ENCODE results near the gene RPS6KC1. TPM values are rescaled to one million over a fixed set of nuclear protein-coding genes. Genes with fewer than 3 reads are reported as not detected.

Gene RPS6KC1
- total and polyA plus RNA-seq, 2 of the 4 experiments (the other 2 are of a cell fraction): 7.9 to 23.7 TPM

DNA sequence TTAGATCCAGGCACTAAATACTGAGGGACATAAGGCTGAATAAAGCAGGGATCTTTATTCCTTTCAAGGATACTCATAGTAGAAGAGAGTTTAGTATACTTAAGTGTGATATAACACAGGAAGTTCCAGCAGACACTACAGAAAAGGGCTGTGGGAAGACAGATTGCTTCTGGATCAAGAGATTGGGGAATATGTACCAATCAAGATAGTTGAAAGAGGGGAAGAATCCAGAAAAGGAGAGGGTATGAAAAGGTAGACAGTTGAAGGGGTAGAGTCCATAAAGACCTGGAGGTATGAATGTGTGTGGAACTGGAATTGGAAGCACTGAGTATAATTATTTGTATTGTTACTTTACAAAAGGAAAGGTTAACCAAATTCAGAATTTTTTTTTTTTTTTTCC, 2.4 kb downstream of the RPS6KC1 start:
- dilution Hi-C loops (cut with HindIII; ENCODE audit: low sequenced_read_pairs, unreplicated experiment) (no loop called here), intact Hi-C loops (cut with micrococcal nuclease) (loop anchor here (5.0 kb wide), 1 partner anchor 36 kb away; the partner anchor contains the start of gene ANGEL2), in situ Hi-C loops (cut with MboI; ENCODE audit: low sequenced_read_pairs) (no loop called here)
- no peak overlapping the region for H2AK9ac ChIP-seq (replicated peaks; ENCODE audit: low read depth, low read length, poor library complexity)
- DNase-seq (no peak), ATAC-seq (ENCODE audit: low read depth) (no peak)
- no peak overlapping the region for H2AK5ac ChIP-seq (ENCODE audit: low read depth, low read length)
- H2BK15ac ChIP-seq (ENCODE audit: low read depth, low read length): no peak overlapping the region
- no peak overlapping the region for H3K56ac ChIP-seq (ENCODE audit: extremely low read depth, insufficient read depth, low read length)
- no peak overlapping the region for H3K4me3 ChIP-seq (ENCODE audit: insufficient read depth, low read depth, low read length)
- no peak overlapping the region for H3K23ac ChIP-seq (ENCODE audit: low read depth, low read length)
- BruUV-seq (replicated peaks): no TSS peak
- POLR2A ChIA-PET (ENCODE audit: unreplicated experiment): no interaction called here
- no peak overlapping the region for H4K8ac ChIP-seq (ENCODE audit: low read depth in 2 of 2, low read length in 2 of 2)
- no peak overlapping the region for H3K14ac ChIP-seq (replicated peaks; ENCODE audit: low read depth, low read length)
- no peak overlapping the region for H2BK20ac ChIP-seq (ENCODE audit: low read depth, low read length)
- H4K91ac ChIP-seq (ENCODE audit: insufficient read depth, low read depth, low read length): no peak overlapping the region
- H3K27ac ChIP-seq (ENCODE audit: insufficient read depth, low read length): no peak overlapping the region
- H4K20me1 ChIP-seq (ENCODE audit: insufficient read depth, low read length): peaks cover 20% of the 10 kb centered on the region; the same call in 1 of the 2 replicates
- peaks cover 4 to 45% of the 10 kb centered on the region in 2 experiments for H3K79me1 ChIP-seq (ENCODE audit: low read depth in 1 of 2, low read length in 2 of 2)
- no peak overlapping the region for H3K18ac ChIP-seq (ENCODE audit: low read depth, low read length)
- no peak overlapping the region for H2BK120ac ChIP-seq (ENCODE audit: low read depth, low read length)
- H2AFZ ChIP-seq (replicated peaks; ENCODE audit: low read length, poor library complexity): no peak overlapping the region
- CTCF ChIA-PET: interaction anchor here (0.6 kb wide), 1 partner anchor 33 kb away, joined by 3 read pairs; no protein-coding TSS in a partner anchor
- peaks cover 6% of the 10 kb centered on the region for H3K9me1 ChIP-seq (ENCODE audit: insufficient read depth, low read length)
- no peaks in the 10 kb centered on the region for H3K9me3 ChIP-seq (ENCODE audit: control insufficient read depth, insufficient read depth, low read length)
- no peak overlapping the region for H2BK5ac ChIP-seq (ENCODE audit: low read depth, low read length, poor library complexity, severe bottlenecking)
- no peaks in the 10 kb centered on the region for H3K36me3 ChIP-seq (ENCODE audit: control insufficient read depth, insufficient read depth, low read length)
- no peak overlapping the region for H3K4ac ChIP-seq (ENCODE audit: low read depth, low read length)
- H3K27me3 ChIP-seq (ENCODE audit: control insufficient read depth, insufficient read depth, low read length): no peaks in the 10 kb centered on the region
- no peak for TF ChIP-seq BHLHE40 (IDR thresholded peaks at IDR 0.05; ENCODE audit: low read depth, low read length)
- TF ChIP-seq, protein P1, sequence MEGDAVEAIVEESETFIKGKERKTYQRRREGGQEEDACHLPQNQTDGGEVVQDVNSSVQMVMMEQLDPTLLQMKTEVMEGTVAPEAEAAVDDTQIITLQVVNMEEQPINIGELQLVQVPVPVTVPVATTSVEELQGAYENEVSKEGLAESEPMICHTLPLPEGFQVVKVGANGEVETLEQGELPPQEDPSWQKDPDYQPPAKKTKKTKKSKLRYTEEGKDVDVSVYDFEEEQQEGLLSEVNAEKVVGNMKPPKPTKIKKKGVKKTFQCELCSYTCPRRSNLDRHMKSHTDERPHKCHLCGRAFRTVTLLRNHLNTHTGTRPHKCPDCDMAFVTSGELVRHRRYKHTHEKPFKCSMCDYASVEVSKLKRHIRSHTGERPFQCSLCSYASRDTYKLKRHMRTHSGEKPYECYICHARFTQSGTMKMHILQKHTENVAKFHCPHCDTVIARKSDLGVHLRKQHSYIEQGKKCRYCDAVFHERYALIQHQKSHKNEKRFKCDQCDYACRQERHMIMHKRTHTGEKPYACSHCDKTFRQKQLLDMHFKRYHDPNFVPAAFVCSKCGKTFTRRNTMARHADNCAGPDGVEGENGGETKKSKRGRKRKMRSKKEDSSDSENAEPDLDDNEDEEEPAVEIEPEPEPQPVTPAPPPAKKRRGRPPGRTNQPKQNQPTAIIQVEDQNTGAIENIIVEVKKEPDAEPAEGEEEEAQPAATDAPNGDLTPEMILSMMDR (conservative IDR thresholded peaks at IDR 0.05; ENCODE audit: low read depth, low read length): no peak
- TF ChIP-seq, protein P2, sequence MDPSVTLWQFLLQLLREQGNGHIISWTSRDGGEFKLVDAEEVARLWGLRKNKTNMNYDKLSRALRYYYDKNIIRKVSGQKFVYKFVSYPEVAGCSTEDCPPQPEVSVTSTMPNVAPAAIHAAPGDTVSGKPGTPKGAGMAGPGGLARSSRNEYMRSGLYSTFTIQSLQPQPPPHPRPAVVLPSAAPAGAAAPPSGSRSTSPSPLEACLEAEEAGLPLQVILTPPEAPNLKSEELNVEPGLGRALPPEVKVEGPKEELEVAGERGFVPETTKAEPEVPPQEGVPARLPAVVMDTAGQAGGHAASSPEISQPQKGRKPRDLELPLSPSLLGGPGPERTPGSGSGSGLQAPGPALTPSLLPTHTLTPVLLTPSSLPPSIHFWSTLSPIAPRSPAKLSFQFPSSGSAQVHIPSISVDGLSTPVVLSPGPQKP (IDR thresholded peaks at IDR 0.05; ENCODE audit: borderline replicate concordance, low read depth, low read length): no peak
- TF ChIP-seq, protein P3, sequence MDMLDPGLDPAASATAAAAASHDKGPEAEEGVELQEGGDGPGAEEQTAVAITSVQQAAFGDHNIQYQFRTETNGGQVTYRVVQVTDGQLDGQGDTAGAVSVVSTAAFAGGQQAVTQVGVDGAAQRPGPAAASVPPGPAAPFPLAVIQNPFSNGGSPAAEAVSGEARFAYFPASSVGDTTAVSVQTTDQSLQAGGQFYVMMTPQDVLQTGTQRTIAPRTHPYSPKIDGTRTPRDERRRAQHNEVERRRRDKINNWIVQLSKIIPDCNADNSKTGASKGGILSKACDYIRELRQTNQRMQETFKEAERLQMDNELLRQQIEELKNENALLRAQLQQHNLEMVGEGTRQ (IDR thresholded peaks at IDR 0.05; ENCODE audit: low read depth, low read length): no peak
- no peak for TF ChIP-seq CEBPB (IDR thresholded peaks at IDR 0.05; ENCODE audit: low read depth, low read length)
- no peak for TF ChIP-seq MAFK (IDR thresholded peaks at IDR 0.05; ENCODE audit: low read depth, low read length)
- TF ChIP-seq CHD1 (IDR thresholded peaks at IDR 0.05; ENCODE audit: low read depth, low read length): no peak
- no peak for TF ChIP-seq POLR2A (IDR thresholded peaks at IDR 0.05; ENCODE audit: low read depth, low read length)
- no peak for TF ChIP-seq RFX5 (IDR thresholded peaks at IDR 0.05; ENCODE audit: low read depth, low read length)
- no peak overlapping the region for H3K4me2 ChIP-seq (ENCODE audit: low read depth, low read length)
- peaks cover 2% of the 10 kb centered on the region; the same call in 1 of the 2 replicates for H3K4me1 ChIP-seq (ENCODE audit: control insufficient read depth, insufficient read depth, low read length)
- H4K5ac ChIP-seq (ENCODE audit: low read depth, low read length): no peak overlapping the region
- H3K9ac ChIP-seq (ENCODE audit: low read depth, low read length): no peak overlapping the region
